CD4-positive, CD25-positive, alpha-beta regulatory T cell (primary cell): ENCODE data around the gene MKNK2. TPM values are rescaled to one million over a fixed set of nuclear protein-coding genes. Genes with fewer than 3 reads are reported as not detected.

Source experiments
- polyA plus RNA-seq, 4 donors: library from polyadenylated mRNA; unstranded; fragments of 300-500 nt; fragmentation: Illumina TruSeq; gene quantifications; one replicate each; pipeline ENCODE4 v1.2.3, GENCODE V29; 2021
- total RNA-seq: library from RNA; stranded (reverse); gene quantifications from one replicate; pipeline ENCODE4 v1.2.3, GENCODE V29; 2022

MKNK2 gene
- total and polyA plus RNA-seq, 5 donors from 2014 or later, result 28.7 to 340 (median 33.8) TPM

Other genes with a start within 250 kb of the MKNK2 start
- gene ATP8B3, start 239.0 kb downstream of the MKNK2 start, total RNA-seq, result 12.2 TPM
- gene ATP8B3, start 239.0 kb downstream of the MKNK2 start, polyA plus RNA-seq, result 1 to 10 TPM; 1.1 to 3.8 (median 2.6) TPM
- 103 TPM for gene REXO1, start 202.8 kb downstream of the MKNK2 start, total RNA-seq
- 1 to 10 TPM; 2.5 to 5.5 (median 3.6) TPM for gene REXO1, start 202.8 kb downstream of the MKNK2 start, polyA plus RNA-seq
- gene KLF16, start 187.7 kb downstream of the MKNK2 start, total RNA-seq, result 40.6 TPM
- under 1 TPM; 0.28 to 0.86 (median 0.59) TPM for gene KLF16, start 187.7 kb downstream of the MKNK2 start, polyA plus RNA-seq
- gene ABHD17A, start 165.7 kb downstream of the MKNK2 start, total RNA-seq, result 148 TPM
- gene ABHD17A, start 165.7 kb downstream of the MKNK2 start, polyA plus RNA-seq, result 100 to 1,000 TPM; 139 to 202 (median 159) TPM
- 6.9 TPM for gene ADAT3, start 145.8 kb downstream of the MKNK2 start, total RNA-seq
- gene ADAT3, start 145.8 kb downstream of the MKNK2 start, polyA plus RNA-seq, result 1 to 10 TPM; 4.4 to 8.8 (median 6.0) TPM
- 20.8 TPM for gene SCAMP4, start 145.8 kb downstream of the MKNK2 start, total RNA-seq
- gene SCAMP4, start 145.8 kb downstream of the MKNK2 start, polyA plus RNA-seq, result 10 to 100 TPM in 2 of 4 donors, 1 to 10 TPM in 2; 8.2 to 20.3 (median 10.0) TPM
- 101 TPM for gene CSNK1G2, start 110.1 kb downstream of the MKNK2 start, total RNA-seq
- gene CSNK1G2, start 110.1 kb downstream of the MKNK2 start, polyA plus RNA-seq, result 10 to 100 TPM; 15.3 to 19.9 (median 17.3) TPM
- 58.6 TPM for gene BTBD2, start 35.5 kb downstream of the MKNK2 start, total RNA-seq
- gene BTBD2, start 35.5 kb downstream of the MKNK2 start, polyA plus RNA-seq, result 1 to 10 TPM; 3.2 to 5.4 (median 4.7) TPM
- 131 TPM for gene MOB3A, start 45.1 kb upstream of the MKNK2 start, total RNA-seq
- gene MOB3A, start 45.1 kb upstream of the MKNK2 start, polyA plus RNA-seq, result 10 to 100 TPM; 73.6 to 91.1 (median 88.0) TPM
- gene IZUMO4, start 45.7 kb upstream of the MKNK2 start, total RNA-seq, result 16.5 TPM
- gene IZUMO4, start 45.7 kb upstream of the MKNK2 start, polyA plus RNA-seq, result under 1 TPM; 0.47 to 0.82 (median 0.70) TPM
- gene AP3D1, start 100.3 kb upstream of the MKNK2 start, total RNA-seq, result 78.0 TPM
- gene AP3D1, start 100.3 kb upstream of the MKNK2 start, polyA plus RNA-seq, result 10 to 100 TPM; 12.0 to 13.6 (median 12.9) TPM
- 39.3 TPM for gene DOT1L, start 112.7 kb upstream of the MKNK2 start, total RNA-seq
- gene DOT1L, start 112.7 kb upstream of the MKNK2 start, polyA plus RNA-seq, result under 1 TPM; 0.17 to 0.47 (median 0.28) TPM
- gene PLEKHJ1, start 185.1 kb upstream of the MKNK2 start, total RNA-seq, result 50.3 TPM
- 100 to 1,000 TPM in 3 of 4 donors, 10 to 100 TPM in 1; 97.7 to 121 (median 108) TPM for gene PLEKHJ1, start 185.1 kb upstream of the MKNK2 start, polyA plus RNA-seq
- gene SF3A2, start 185.6 kb upstream of the MKNK2 start, total RNA-seq, result 146 TPM
- 10 to 100 TPM; 13.5 to 26.0 (median 20.0) TPM for gene SF3A2, start 185.6 kb upstream of the MKNK2 start, polyA plus RNA-seq
- gene AMH, start 198.1 kb upstream of the MKNK2 start, total RNA-seq, result 3.5 TPM
- not detected for gene AMH, start 198.1 kb upstream of the MKNK2 start, polyA plus RNA-seq
- gene JSRP1, start 205.2 kb upstream of the MKNK2 start, total RNA-seq, result 0.99 TPM
- 1 to 10 TPM in 3 of 4 donors, under 1 TPM in 1; 0.89 to 2.4 (median 1.8) TPM for gene JSRP1, start 205.2 kb upstream of the MKNK2 start, polyA plus RNA-seq
- gene PEAK3, start 230.9 kb upstream of the MKNK2 start, total RNA-seq, result not detected
- gene PEAK3, start 230.9 kb upstream of the MKNK2 start, polyA plus RNA-seq, result under 1 TPM; 0.10 to 0.32 (median 0.15) TPM